Heart left ventricle (tissue), 13 donors: ENCODE measurements around the gene RBM33.

Experiments
- CTCF ChIP-seq, 12 donors: fragments of 200-600 bp; sonication (generic) in 4 of 12; IDR thresholded peaks; one replicate each; pipeline versions ENCODE4 v1.5.0 to v1.8.0; 2018 to 2022; ENCODE audit warnings: antibody characterized with exemption in 12 of 12, mild to moderate bottlenecking in 5 of 12
- POLR2A ChIP-seq, 2 donors: fragments of 450-650 bp; IDR thresholded peaks; one replicate each; pipeline ENCODE4 v1.6.1; 2017; ENCODE audit warnings: antibody characterized with exemption in 2 of 2, mild to moderate bottlenecking in 2 of 2, moderate library complexity in 2 of 2
- donor health status: ischemic (EF 13 %, LVEDD 7.1; RV severe dilation, severe dysfunction).
- donor health status: DM: no; HTN: yes; CAD: no.
- donor health status: DM: no; HTN: no; CAD: no.
- donor health status: ischemic (EF 25% LVEDD 6.9; RV normal size, moderate dysfunction).
- donor health status: ischemic (EF 25% LVEDD 5.7; RV mildly dilated, moderate dysfunction).
- donor health status: ischemic (EF 35%, LVEDD 5.7; RV mildly dilated, moderate dysfunction).
- donor health status: nonischemic (EF 11% LVEDD 7.7; RV severe dilation, severe dysfunction).
- donor health status: DM: yes; HTN: yes; CAD: no.
- donor health status: PGD.
- donor health status: ischemic (EF 29% LVEDD 5.4; RV normal size, mild dysfunction).
- donor health status: nonischemic (EF 23%, LVEDD 6.1; RV moderate dilation, normal function).

DNA sequence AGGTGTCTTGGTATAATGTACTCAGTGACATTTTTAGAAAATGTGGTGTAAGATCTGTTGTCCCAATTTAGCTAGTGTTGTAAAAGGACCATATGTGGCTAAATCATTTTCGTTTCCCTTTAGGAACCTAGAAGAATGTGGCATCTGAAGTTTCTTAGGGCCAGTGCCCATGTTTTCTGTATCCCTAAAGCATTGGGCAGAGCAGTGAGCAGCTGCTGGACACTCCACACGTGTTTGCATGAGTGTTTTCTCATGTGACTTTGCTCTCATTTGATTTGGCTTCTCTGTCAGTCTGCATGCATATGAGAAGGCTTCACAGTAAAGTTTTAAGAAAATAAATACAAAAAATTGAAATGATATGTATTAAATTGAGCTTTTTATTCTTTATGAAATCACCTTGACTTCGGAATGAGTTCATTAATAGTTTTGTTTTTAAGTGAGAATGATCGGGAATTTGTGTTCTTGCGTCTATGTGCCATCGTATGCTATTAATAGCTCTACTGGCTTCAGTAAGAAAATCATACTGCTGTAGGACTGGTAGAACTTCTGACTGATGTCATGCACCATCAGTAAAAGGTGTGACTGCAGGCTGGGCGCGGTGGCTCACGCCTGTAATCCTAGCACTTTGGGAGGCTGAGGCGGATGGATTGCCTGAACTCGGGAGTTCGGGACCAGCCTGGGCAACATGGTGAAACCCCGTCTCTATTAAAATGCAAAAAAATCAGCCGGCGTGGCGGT lies 61.3 kb downstream of the RBM33 start:
- TF ChIP-seq POLR2A (IDR thresholded peaks at IDR 0.05) (no peak), CTCF (IDR thresholded peaks at IDR 0.05) (no peak)
